ENCODE results near the gene SLC25A42. TPM values are rescaled to one million over a fixed set of nuclear protein-coding genes. Genes with fewer than 3 reads are reported as not detected.
"Not testable (repeated sequence)": the region's sequence is repeated elsewhere in the genome, so short reads cannot be mapped to it uniquely, and the experiment has no call there.

Gene SLC25A42
- polyA plus RNA-seq, 1 donor from 2014 or later = 35.9 TPM

DNA sequence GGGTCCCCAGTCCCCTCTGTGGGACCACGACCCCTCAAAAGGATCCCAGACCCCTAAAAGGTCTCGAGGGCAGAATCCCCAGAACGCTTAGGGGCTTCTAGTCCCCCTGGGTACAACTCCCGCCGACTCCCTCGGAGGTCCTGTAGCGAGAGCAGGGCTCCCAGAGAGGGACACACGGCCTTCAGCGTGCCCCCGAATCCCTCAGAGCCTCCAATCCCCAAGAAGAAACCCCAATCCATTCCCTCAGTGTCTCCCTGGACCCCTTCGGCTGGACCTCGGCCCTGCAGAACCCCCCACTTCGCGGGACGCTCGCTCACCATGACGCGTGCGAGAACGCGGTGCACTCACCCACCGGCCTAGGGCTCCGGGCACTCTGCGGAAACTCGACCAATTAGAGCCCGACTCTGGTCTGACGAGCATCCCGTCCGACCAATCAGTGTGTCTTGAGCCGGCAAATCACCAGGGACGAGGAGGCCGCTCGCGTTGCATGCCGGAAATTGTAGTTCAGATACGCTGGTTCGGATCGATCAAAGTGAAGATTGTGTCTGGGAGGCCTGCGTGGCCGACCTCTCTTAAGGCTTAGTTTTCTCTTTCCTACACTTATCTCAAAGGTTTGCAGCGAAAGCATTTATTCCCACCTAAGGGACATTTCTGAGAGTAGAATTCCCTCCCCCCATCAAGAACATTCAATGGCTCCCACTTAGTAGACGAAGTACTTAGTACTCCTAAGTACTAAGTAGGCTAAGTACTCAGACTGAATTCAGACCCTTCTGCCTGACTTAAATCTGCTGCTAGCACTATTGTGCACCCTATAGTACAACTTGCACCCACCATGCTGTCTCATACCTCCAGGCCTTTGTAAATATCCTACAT, 74.6 kb downstream of the SLC25A42 start, which contains the start of gene TMEM161A:
TSS of gene TMEM161A (minus strand) at position 370 of the 873 bp plus-strand sequence. CDS start at position 320, 50 bp downstream.
- Mint-ChIP-seq H3K27ac (peak within 1 kb of the TSS; percentile 57 to 92 (median 85)), H3K27me3 (peaks cover 3% of the 10 kb centered on the region), H3K9me3 (no peaks in the 10 kb centered on the region), H3K4me3 (peak within 1 kb of the TSS; percentile 86 to 98 (median 95)), H3K4me1 (peaks cover 5 to 22% (median 17%) of the 10 kb centered on the region in 3 donors), H3K36me3 (no peaks in the 10 kb centered on the region)

DNA sequence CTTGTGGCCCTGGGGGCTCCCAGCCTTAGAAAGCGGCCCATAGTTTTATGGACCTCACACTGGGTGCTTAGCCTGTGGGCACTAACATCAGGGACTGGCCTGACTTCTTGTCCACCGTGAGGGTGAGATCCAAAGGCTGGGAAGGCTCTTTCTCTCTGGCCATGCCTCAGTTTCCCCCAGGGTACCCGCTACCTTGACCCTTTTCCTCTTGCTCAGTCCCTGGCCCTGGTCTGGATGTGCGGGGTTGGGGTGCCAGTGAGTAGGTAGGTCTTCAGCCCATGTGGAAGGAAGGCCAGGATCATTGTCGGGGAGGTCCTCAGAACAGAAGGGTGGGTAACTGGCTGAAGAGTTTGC, 76.1 kb downstream of the SLC25A42 start:
- H3K27ac Mint-ChIP-seq = peak overlapping the region in 2 of 3 donors; percentile 57 to 85
- peak overlapping the region in 3 of 4 donors; percentile 27 to 86 (median 43) for H3K4me3 Mint-ChIP-seq
- H3K4me1 Mint-ChIP-seq = peaks cover 5 to 22% (median 17%) of the 10 kb centered on the region in 3 donors
- H3K36me3 Mint-ChIP-seq = no peaks in the 10 kb centered on the region
- peaks cover 3% of the 10 kb centered on the region for H3K27me3 Mint-ChIP-seq
- no peaks in the 10 kb centered on the region for H3K9me3 Mint-ChIP-seq

- H3K27ac Mint-ChIP-seq = no peak overlapping the region
- no peak overlapping the region for H3K4me3 Mint-ChIP-seq
- H3K27me3 Mint-ChIP-seq = peaks cover 3% of the 10 kb centered on the region
Observed at GRCh38 chr19:19140476-19140875, 76.7 kb downstream of the SLC25A42 start.

DNA sequence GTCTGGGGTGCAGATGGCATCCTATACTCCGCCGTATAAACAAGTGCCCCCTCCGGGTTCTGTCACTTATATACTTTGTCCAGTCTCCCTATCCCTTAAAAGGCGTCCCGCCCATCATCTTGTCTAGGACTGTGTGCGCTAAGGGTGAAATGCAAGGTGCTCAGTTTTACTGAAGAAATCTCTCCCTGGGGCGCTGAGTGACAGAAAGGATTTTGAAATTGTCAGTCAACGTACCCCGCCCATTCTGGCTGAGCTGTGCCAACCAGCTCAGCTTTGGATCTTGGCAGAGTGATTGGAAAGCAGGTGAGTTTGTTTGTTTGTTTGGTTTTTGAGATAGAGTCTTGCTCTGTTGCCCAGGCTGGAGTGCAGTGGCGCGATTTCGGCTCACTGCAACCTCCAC, 78.6 kb downstream of the SLC25A42 start:
- Mint-ChIP-seq H3K36me3 (no peaks in the 10 kb centered on the region), H3K27me3 (peaks cover 3% of the 10 kb centered on the region), H3K9me3 (no peaks in the 10 kb centered on the region), H3K27ac (no peak overlapping the region), H3K4me3 (peak overlapping the region in 1 of 4 donors; percentile 26), H3K4me1 (peaks cover 7 to 13% (median 13%) of the 10 kb centered on the region in 3 donors)

More at GRCh38 chr19:19140476-19140875, 76.7 kb downstream of the SLC25A42 start:
- Mint-ChIP-seq H3K9me3 (no peaks in the 10 kb centered on the region), H3K36me3 (no peaks in the 10 kb centered on the region), H3K4me1 (peaks cover 5 to 19% (median 13%) of the 10 kb centered on the region in 3 donors)

DNA sequence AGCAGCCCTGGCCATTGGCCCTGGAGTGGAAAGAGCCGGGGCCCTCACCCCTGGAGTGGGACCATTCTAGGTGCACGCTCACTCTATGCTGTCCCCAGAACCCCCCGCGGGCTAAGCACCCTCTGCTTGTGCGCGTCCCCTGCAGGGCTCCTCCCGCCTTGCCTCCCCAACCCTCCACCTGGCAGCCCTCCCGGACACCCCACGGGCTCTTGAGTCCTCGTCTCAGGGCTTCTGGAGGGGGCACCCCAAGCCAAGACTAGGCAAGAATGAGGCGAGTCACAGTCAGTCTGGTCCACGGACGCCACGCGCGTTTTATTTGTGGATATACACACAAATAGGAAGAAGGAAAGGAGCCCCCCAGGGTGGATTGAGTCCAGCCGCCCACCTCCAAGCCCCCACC, 81.5 kb downstream of the SLC25A42 start:
- Mint-ChIP-seq H3K4me3 (no peak overlapping the region), H3K27me3 (peaks cover 3% of the 10 kb centered on the region), H3K9me3 (no peaks in the 10 kb centered on the region), H3K36me3 (peaks cover 3% of the 10 kb centered on the region), H3K27ac (no peak overlapping the region), H3K4me1 (peaks cover 0 to 6% (median 0%) of the 10 kb centered on the region in 3 donors)

- Mint-ChIP-seq H3K27me3 (peaks cover 3% of the 10 kb centered on the region), H3K9me3 (no peaks in the 10 kb centered on the region), H3K36me3 (peaks cover 3% of the 10 kb centered on the region), H3K4me3 (no peak overlapping the region), H3K4me1 (peaks cover 0 to 7% (median under 1%) of the 10 kb centered on the region in 3 donors), H3K27ac (no peak overlapping the region)
Observed at GRCh38 chr19:19145684-19146608, 82.2 kb downstream of the SLC25A42 start.

GRCh38 chr19:19146865-19147264, 83.1 kb downstream of the SLC25A42 start:
- Mint-ChIP-seq H3K36me3 (peaks cover 3% of the 10 kb centered on the region), H3K9me3 (no peaks in the 10 kb centered on the region), H3K27ac (no peak overlapping the region), H3K4me3 (no peak overlapping the region), H3K4me1 (peaks cover 0 to 13% (median 7%) of the 10 kb centered on the region in 3 donors), H3K27me3 (peaks cover 2% of the 10 kb centered on the region)

DNA sequence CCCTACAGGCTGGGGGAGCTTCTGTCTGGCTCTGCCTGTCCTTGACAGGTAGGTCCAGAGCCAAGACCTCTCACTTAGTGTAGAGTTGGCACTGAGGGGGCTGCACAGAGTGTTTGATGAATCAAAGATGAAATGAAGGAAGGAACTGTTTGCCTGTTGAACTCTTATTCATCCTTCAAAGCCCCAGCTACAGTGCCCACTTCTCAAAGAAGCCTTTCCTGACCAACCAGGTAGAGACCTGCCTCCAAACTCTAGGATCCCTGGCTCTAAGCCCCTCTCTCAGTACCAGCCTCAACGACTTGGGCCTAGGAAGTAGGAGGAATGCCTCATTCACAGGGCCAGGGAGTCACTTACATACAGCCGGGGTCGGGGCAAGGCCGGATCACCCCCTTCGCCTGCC, 83.5 kb downstream of the SLC25A42 start:
- no peak overlapping the region for H3K4me3 Mint-ChIP-seq
- no peaks in the 10 kb centered on the region for H3K9me3 Mint-ChIP-seq
- peaks cover 3% of the 10 kb centered on the region for H3K36me3 Mint-ChIP-seq
- H3K4me1 Mint-ChIP-seq = peaks cover 0 to 15% (median 7%) of the 10 kb centered on the region in 3 donors
- no peaks in the 10 kb centered on the region for H3K27me3 Mint-ChIP-seq
- H3K27ac Mint-ChIP-seq = no peak overlapping the region

- not testable (repeated sequence) for H3K36me3 Mint-ChIP-seq, H3K4me3 Mint-ChIP-seq, H3K9me3 Mint-ChIP-seq, H3K27me3 Mint-ChIP-seq, H3K27ac Mint-ChIP-seq
- peaks cover 0 to 15% (median 7%) of the 10 kb centered on the region in 3 donors for H3K4me1 Mint-ChIP-seq
Observed at GRCh38 chr19:19148504-19148903, 84.7 kb downstream of the SLC25A42 start.

DNA sequence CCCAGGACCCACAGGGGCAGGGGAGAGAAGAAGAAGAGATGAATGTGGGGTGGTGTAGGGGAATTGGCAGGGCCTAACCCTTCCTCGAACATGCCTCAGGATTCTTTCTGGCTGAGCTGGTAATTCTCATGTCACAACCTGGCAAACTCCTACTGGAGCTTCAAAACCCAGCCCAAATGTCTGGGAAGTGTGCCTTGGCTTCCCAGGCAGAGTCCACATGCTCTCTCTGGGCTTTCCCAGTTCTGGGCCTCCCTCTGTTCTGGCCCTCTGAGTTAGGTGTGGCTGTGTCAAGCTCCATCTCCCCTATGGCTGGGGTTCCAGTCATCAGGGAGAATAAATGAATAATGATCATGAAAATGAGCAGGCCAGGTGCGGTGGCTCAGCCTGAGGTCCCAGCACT, 85.6 kb downstream of the SLC25A42 start:
- peak overlapping the region in 1 of 4 donors; percentile 59 for H3K4me3 Mint-ChIP-seq
- peaks cover 0 to 17% (median 7%) of the 10 kb centered on the region in 3 donors for H3K4me1 Mint-ChIP-seq
- peaks cover 3% of the 10 kb centered on the region for H3K36me3 Mint-ChIP-seq
- no peak overlapping the region for H3K27ac Mint-ChIP-seq
- H3K27me3 Mint-ChIP-seq = no peaks in the 10 kb centered on the region
- no peaks in the 10 kb centered on the region for H3K9me3 Mint-ChIP-seq

- Mint-ChIP-seq H3K4me1 (peaks cover 16 to 22% (median 20%) of the 10 kb centered on the region in 3 donors), H3K4me3 (peak overlapping the region in 2 of 4 donors; percentile 78 to 84), H3K27ac (peak overlapping the region in 1 of 3 donors; percentile 84), H3K27me3 (no peaks in the 10 kb centered on the region), H3K36me3 (peaks cover 3% of the 10 kb centered on the region), H3K9me3 (peaks cover 0 to 2% (median 0%) of the 10 kb centered on the region in 3 donors)
Observed at GRCh38 chr19:19151418-19151817, 87.6 kb downstream of the SLC25A42 start.

GRCh38 chr19:19152668-19153384, 89.0 kb downstream of the SLC25A42 start:
- Mint-ChIP-seq H3K4me3 (no peak overlapping the region), H3K36me3 (peaks cover 4% of the 10 kb centered on the region), H3K4me1 (peaks cover 22 to 28% (median 26%) of the 10 kb centered on the region in 3 donors), H3K27ac (no peak overlapping the region), H3K9me3 (peaks cover 0 to 2% (median 0%) of the 10 kb centered on the region in 3 donors), H3K27me3 (peaks cover 4% of the 10 kb centered on the region)

DNA sequence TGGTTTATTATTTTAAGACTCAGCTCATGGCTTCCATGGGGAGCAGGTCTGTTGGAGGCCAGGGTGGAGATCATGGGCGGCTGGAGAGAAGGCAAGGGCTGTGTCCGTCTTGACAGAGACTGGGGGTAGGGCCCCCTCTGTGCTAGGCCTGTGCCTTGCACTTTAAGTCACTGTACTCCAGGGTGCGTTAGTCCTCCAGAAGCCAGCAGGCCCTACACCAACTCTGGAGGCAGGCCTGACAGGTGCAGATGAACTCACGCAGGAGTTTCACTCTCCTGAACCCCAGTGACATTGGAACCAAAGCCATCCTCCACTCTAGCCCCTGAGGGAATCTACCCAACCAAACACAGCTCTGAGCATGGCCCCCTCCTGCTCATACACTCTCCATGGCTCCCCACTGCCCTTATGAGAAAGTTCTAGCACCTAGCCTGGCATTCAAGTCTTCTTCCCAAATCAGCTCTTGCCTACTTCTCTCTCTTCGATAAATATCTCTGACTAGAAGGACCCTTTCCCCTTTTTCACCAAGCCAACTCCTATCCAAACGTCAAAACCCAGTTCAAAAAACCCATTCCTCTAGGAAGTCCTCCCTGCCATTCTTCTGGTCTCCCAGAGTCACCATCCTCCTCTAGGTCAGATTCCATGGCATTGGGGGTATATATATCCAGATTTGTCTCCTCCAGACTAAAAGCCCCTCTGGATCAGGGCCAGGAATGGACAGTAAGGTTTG, 91.1 kb downstream of the SLC25A42 start:
- H3K36me3 Mint-ChIP-seq = peaks cover 1% of the 10 kb centered on the region
- H3K9me3 Mint-ChIP-seq = peaks cover 0 to 2% (median 0%) of the 10 kb centered on the region in 3 donors
- peaks cover 4% of the 10 kb centered on the region for H3K27me3 Mint-ChIP-seq
- H3K4me1 Mint-ChIP-seq = peaks cover 22 to 30% (median 28%) of the 10 kb centered on the region in 3 donors
- peak overlapping the region in 1 of 4 donors; percentile 63 for H3K4me3 Mint-ChIP-seq
- peak overlapping the region in 2 of 3 donors; percentile 27 to 76 for H3K27ac Mint-ChIP-seq
